DOHH2 (cell line): Measurements from ENCODE around the gene SKAP1.

ENCODE experiments used
- CTCF ChIP-seq: fragments of 200-600 bp; sonication (generic); IDR thresholded peaks from one replicate; pipeline ENCODE4 v1.5.1; 2014; ENCODE audit warnings: antibody characterized with exemption, mild to moderate bottlenecking, low read depth, low read length; ENCODE audit not compliant: poor library complexity, severe bottlenecking
- EZH2phosphoT487 ChIP-seq: fragments of 200-600 bp; sonication (generic); IDR thresholded peaks from 2 replicates; pipeline ENCODE4 v1.6.1; 2017; ENCODE audit warnings: borderline replicate concordance, mild to moderate bottlenecking, antibody characterized with exemption, low read length, moderate library complexity, mixed read lengths

GRCh38 chr17:48412841-48413240 is 17.2 kb downstream of the SKAP1 start:
- no peak for TF ChIP-seq CTCF
- no peak for TF ChIP-seq EZH2phosphoT487
